ENCODE measurements around the gene PHYHIPL. TPM values are rescaled to one million over a fixed set of nuclear protein-coding genes. Genes with fewer than 3 reads are reported as not detected.

Gene PHYHIPL
- total and polyA plus RNA-seq, 2 of the 8 experiments (the other 6 are each of a cell fraction or from before 2014, with no cell fraction given): 0.23 to 0.48 TPM

DNA sequence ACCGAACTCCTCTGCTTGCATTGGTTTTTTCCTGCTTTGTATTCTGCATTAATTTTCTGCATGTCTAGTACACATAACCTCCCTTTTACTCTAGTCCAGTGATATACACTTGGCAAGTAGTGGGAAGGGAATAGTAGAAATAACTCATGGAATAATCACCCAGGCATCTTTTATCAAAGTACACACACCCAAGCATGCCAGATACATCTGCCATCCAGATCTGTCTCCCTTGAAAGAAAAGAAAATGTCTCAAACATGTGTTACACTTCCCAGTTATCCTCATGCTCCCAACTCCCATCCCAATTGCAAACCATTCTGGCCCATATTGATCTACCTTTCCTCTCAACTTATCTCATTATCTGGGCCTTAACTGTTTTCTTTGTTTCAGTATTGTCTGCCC lies 79.0 kb downstream of the PHYHIPL start (continued):
- no peak for TF ChIP-seq TAF1 (IDR thresholded peaks at IDR 0.05; ENCODE audit: low read depth, low read length)
- no peak for TF ChIP-seq CBX5 (IDR thresholded peaks at IDR 0.05; ENCODE audit: low read depth, low read length)
- TF ChIP-seq TCF12 (IDR thresholded peaks at IDR 0.05; ENCODE audit: low read depth, low read length): no peak
